HEK293 (cell line): Measurements from ENCODE around the gene TMEM273.

Experiments
- CTCF ChIP-seq: fragments of 450-650 bp; formaldehyde crosslinking; IDR thresholded peaks from 2 replicates; pipeline ENCODE4 v1.5.1; 2016; ENCODE audit warnings: missing biosample characterization, missing genetic modification characterization
- ZBTB7A ChIP-seq: fragments of 450-650 bp; formaldehyde crosslinking; IDR thresholded peaks from 2 replicates; pipeline ENCODE4 v1.5.1; 2016; ENCODE audit warnings: low read depth, missing biosample characterization, missing genetic modification characterization
- ZNF169 ChIP-seq: fragments of 450-650 bp; formaldehyde crosslinking; IDR thresholded peaks from 2 replicates; pipeline ENCODE4 v1.5.1; 2016; ENCODE audit warnings: missing biosample characterization, missing genetic modification characterization
- ZNF510 ChIP-seq: fragments of 450-650 bp; formaldehyde crosslinking; IDR thresholded peaks from 2 replicates; pipeline ENCODE4 v1.5.1; 2018; ENCODE audit warnings: mild to moderate bottlenecking, missing genetic modification characterization, missing biosample characterization; ENCODE audit not compliant: insufficient replicate concordance
- ZNF639 ChIP-seq: fragments of 450-650 bp; formaldehyde crosslinking; IDR thresholded peaks from 2 replicates; pipeline ENCODE4 v1.5.1; 2016; ENCODE audit warnings: missing biosample characterization, missing genetic modification characterization
- ZNF747 ChIP-seq: fragments of 450-650 bp; formaldehyde crosslinking; IDR thresholded peaks from 2 replicates; pipeline ENCODE4 v1.5.1; 2016; ENCODE audit warnings: missing biosample characterization, missing genetic modification characterization
- ZNF785 ChIP-seq: fragments of 450-650 bp; formaldehyde crosslinking; IDR thresholded peaks from 2 replicates; pipeline ENCODE4 v1.5.1; 2016; ENCODE audit warnings: missing biosample characterization, missing genetic modification characterization

DNA sequence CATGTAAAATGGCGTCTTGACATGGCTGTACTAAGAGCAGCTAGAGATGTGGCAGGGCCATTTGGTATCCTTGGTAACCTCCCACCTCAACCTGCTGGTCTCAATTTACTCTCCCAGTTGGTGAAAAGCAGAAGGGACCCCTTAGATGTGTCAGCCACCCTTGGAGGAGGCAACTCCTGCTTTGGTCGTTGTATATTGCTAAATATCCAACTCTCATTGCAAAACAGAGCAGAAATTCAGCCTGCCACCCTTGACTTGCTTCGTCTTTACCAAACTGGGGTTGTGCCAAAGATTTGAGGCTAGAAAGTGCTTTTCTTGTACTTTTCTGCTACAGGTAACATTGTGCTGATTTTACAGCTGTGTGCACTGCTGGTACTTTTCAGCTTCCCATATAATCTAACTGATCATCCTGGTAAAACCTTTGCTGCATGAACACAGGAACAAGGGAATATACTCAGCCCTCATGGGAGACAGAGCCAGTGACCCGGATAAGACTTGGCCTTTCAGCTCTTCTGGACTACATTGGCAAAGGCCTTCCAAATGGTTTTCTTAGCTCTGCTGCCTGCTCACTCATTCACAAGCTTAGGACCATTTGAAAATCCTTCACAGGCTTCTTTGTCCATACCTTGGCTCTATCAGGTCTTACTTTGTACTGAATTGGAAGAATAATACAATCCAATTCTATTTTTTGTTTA is 70.7 kb downstream of the TMEM273 start:
- TF ChIP-seq CTCF (tag by site-specific recombination) = no peak
- TF ChIP-seq ZNF639 (tag by site-specific recombination) = no peak
- TF ChIP-seq ZNF747 (tag by site-specific recombination) = no peak
- no peak for TF ChIP-seq ZNF169
- TF ChIP-seq ZBTB7A = no peak
- no peak for TF ChIP-seq ZNF510 (tag by site-specific recombination)
- TF ChIP-seq ZNF785 (tag by site-specific recombination) = no peak
